ENCODE data around the gene SCTR. TPM values are rescaled to one million over a fixed set of nuclear protein-coding genes. Genes with fewer than 3 reads are reported as not detected.

The SCTR gene
- total and polyA plus RNA-seq, 2 of the 8 experiments (the other 6 are each of a cell fraction or from before 2014, with no cell fraction given) = 0.15 TPM; not detected in 1

DNA sequence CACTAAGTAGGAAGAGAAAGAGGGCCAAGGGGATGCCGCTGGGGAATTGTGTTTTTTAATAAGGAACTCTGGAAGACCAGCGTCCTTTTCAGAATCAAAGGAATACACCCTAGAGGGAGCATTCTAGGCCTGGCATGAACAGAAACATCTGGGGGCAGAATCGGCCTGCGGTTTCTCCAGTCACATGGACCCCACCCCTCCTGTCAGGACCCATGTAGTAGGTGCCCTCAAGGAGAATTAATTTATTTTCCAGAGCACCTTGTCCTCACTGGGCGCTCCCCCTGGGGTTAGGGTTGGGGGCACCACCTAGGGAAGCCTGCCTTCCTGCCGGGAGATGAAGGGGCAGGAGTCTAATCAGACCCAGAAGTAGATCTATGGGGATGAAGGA is 48.4 kb downstream of the SCTR start:
- Histone ChIP-seq H3K27ac (ENCODE audit: low read depth, low read length) (no peak overlapping the region), H3K79me2 (ENCODE audit: control insufficient read depth in 1 of 2, insufficient read depth in 2 of 2, low read length in 2 of 2) (no peaks in the 10 kb centered on the region), H3K9ac (replicated peaks in 1 of 4; ENCODE audit: extremely low read depth in 1 of 4, low read depth in 3 of 4, low read length in 3 of 4) (no peak overlapping the region), H3K4me2 (ENCODE audit: insufficient read depth in 1 of 2, low read depth in 2 of 2, low read length in 2 of 2) (no peak overlapping the region), H3K36me3 (ENCODE audit: control insufficient read depth in 2 of 4, insufficient read depth in 4 of 4, low read length in 3 of 4) (no peaks in the 10 kb centered on the region), H2BK12ac (ENCODE audit: low read depth, low read length) (no peak overlapping the region), H4K5ac (ENCODE audit: insufficient read length, low read depth, low read length) (peak overlapping the region; percentile 6), H3K14ac (ENCODE audit: insufficient read length) (no peak overlapping the region), H3K23ac (ENCODE audit: insufficient read length) (no peak overlapping the region), H3K9me3 (ENCODE audit: insufficient read depth in 2 of 2, low read depth in 1 of 2, low read length in 1 of 2) (no peaks in the 10 kb centered on the region), H3K27me3 (replicated peaks in 1 of 4; ENCODE audit: control insufficient read depth in 3 of 4, extremely low read depth in 1 of 4, insufficient read depth in 3 of 4, low read length in 3 of 4) (no peaks in the 10 kb centered on the region), H2AFZ (ENCODE audit: low read length) (no peak overlapping the region), H2BK120ac (replicated peaks; ENCODE audit: low read depth, low read length) (no peak overlapping the region), H3K4me3 (ENCODE audit: extremely low read depth in 1 of 4, insufficient read depth in 2 of 4, low read depth in 3 of 4, low read length in 4 of 4) (no peak overlapping the region), H3K23me2 (ENCODE audit: low read depth, low read length) (no peaks in the 10 kb centered on the region), H4K91ac (replicated peaks; ENCODE audit: insufficient read length, low read length) (peak overlapping the region; percentile 10), H2BK20ac (ENCODE audit: low read length) (no peak overlapping the region), H3K4ac (replicated peaks; ENCODE audit: insufficient read length, low read depth, low read length) (no peak overlapping the region), H2BK5ac (ENCODE audit: low read depth, low read length) (no peak overlapping the region; the same call in 1 of the 2 replicates), H3K4me1 (replicated peaks in 1 of 4; ENCODE audit: control insufficient read depth in 3 of 4, insufficient read depth in 4 of 4, low read length in 3 of 4) (peaks cover 0 to 14% (median 8%) of the 10 kb centered on the region in 4 experiments; a peak in 5 of 7 replicates), H4K8ac (ENCODE audit: extremely low read depth, insufficient read depth, low read length) (no peak overlapping the region), H3K18ac (ENCODE audit: extremely low read depth, low read length) (peak overlapping the region; percentile 9; the same call in 1 of the 2 replicates), H3K56ac (replicated peaks; ENCODE audit: insufficient read length, low read depth, low read length) (peak overlapping the region; percentile 1), H3K79me1 (ENCODE audit: low read depth, low read length) (no peaks in the 10 kb centered on the region), H4K20me1 (replicated peaks in 1 of 2; ENCODE audit: control insufficient read depth in 1 of 2, insufficient read depth in 2 of 2, low read length in 2 of 2) (no peaks in the 10 kb centered on the region), H2BK15ac (ENCODE audit: low read length) (no peak overlapping the region), H2AK5ac (ENCODE audit: low read depth, low read length) (no peak overlapping the region)
- CTCF ChIA-PET (ENCODE audit: partially characterized antibody) = interaction anchor here (0.6 to 16.2 kb wide), 47 partner anchors 8 to 839 kb away, joined by 3 to 411 read pairs (median 6); partner anchors contain the start of gene SCTR
- no peak for FAIRE-seq
- 80% methylated on average over 6 of the region's 6 CpGs; no CpG with 5 or more reads in 1 of the 2 experiments for WGBS, 2 experiments (ENCODE audit: extremely low coverage in 1 of 2, insufficient coverage in 1 of 2, insufficient read length in 1 of 2, insufficient replicate concordance in 2 of 2, low coverage in 1 of 2, low lambda C conversion rate in 2 of 2, missing lambda C conversion rate in 1 of 2)
- POLR2A ChIA-PET (ENCODE audit: partially characterized antibody) = interaction anchor here (0.8 to 0.9 kb wide), 2 partner anchors 10 to 69 kb away, joined by 3 to 4 read pairs; no protein-coding TSS in a partner anchor
- DNase-seq (ENCODE audit: low read depth in 1 of 2, low spot score in 2 of 2) = no peak
- TF ChIP-seq, protein P1, sequence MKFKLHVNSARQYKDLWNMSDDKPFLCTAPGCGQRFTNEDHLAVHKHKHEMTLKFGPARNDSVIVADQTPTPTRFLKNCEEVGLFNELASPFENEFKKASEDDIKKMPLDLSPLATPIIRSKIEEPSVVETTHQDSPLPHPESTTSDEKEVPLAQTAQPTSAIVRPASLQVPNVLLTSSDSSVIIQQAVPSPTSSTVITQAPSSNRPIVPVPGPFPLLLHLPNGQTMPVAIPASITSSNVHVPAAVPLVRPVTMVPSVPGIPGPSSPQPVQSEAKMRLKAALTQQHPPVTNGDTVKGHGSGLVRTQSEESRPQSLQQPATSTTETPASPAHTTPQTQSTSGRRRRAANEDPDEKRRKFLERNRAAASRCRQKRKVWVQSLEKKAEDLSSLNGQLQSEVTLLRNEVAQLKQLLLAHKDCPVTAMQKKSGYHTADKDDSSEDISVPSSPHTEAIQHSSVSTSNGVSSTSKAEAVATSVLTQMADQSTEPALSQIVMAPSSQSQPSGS (IDR thresholded peaks at IDR 0.05; ENCODE audit: low read length) = no peak
- no peak for TF ChIP-seq BRCA1 (IDR thresholded peaks at IDR 0.05; ENCODE audit: low read depth, low read length)
- TF ChIP-seq TAF1 (IDR thresholded peaks at IDR 0.05; ENCODE audit: low read depth, low read length) = no peak
- no peak for TF ChIP-seq EGR1 (IDR thresholded peaks at IDR 0.05; ENCODE audit: borderline replicate concordance, low read depth, low read length)
- TF ChIP-seq TCF12 (IDR thresholded peaks at IDR 0.05; ENCODE audit: low read depth, low read length) = no peak
- no peak for TF ChIP-seq CREB1 (IDR thresholded peaks at IDR 0.05)
- no peak for TF ChIP-seq MAFK (IDR thresholded peaks at IDR 0.05; ENCODE audit: low read depth, low read length)
- no peak for TF ChIP-seq RNF2 (IDR thresholded peaks at IDR 0.05; ENCODE audit: borderline replicate concordance, low read depth, low read length, missing control alignments, poor library complexity, severe bottlenecking)
- TF ChIP-seq POLR2A (IDR thresholded peaks at IDR 0.05; ENCODE audit: control extremely low read depth in 1 of 2, low read depth in 2 of 2, low read length in 2 of 2) = no peak
- TF ChIP-seq SRF (IDR thresholded peaks at IDR 0.05; ENCODE audit: low read depth, low read length) = no peak
- TF ChIP-seq SIN3A (conservative IDR thresholded peaks at IDR 0.05 in 1 of 2, IDR thresholded peaks at IDR 0.05 in 1 of 2; ENCODE audit: low read depth in 1 of 2, low read length in 2 of 2) = no peak
- no peak for TF ChIP-seq HDAC2 (IDR thresholded peaks at IDR 0.05; ENCODE audit: borderline replicate concordance in 1 of 2, low read depth in 2 of 2, low read length in 2 of 2)

Measured in H1 (cell line).